ENCODE measurements around the gene ADM2. TPM values are rescaled to one million over a fixed set of nuclear protein-coding genes. Genes with fewer than 3 reads are reported as not detected.
"Not testable (repeated sequence)": the region's sequence is repeated elsewhere in the genome, so short reads cannot be mapped to it uniquely, and the experiment has no call there.

ADM2 gene
- total RNA-seq, 1 donor from 2014 or later: 37.6 TPM

DNA sequence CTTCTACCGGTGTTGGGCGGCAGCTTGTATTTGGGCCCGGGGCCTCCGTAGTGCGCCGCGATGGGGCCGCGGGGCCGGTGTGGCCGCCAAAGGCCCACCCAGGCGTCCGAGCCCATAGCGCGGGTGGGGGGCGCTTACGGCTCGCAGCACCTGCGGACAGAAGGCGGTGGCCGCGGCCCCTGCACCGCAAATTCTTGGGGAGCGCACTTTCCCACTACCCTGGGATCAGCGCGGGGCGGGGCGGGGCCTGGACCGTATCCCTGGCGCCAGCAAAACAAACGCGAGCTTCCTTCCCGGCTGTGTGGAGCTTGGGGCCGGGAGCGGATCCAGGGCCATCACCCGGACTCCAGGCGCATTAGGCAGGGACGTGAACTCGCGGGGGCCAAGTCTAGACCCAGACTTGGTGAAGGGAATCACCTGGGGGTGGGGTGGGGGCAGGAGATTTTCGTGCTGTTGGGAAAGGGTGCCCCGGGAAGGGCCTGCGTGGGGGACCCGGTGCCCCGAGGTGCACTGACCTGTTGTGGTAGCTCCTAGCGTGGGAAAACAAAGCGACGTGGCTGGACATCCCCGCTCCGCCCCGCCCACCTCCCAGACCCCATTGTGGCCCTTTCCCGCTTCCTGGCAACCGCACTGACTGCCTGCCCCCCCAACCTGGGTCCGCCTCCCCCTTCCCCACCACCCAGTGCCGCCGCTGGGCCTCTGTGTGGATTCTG, 50.8 kb downstream of the ADM2 start:
- peak overlapping the region; percentile 55 for H3K4me3 Mint-ChIP-seq (ENCODE audit: unreplicated experiment)
- peaks cover 12% of the 10 kb centered on the region for H3K9me3 Mint-ChIP-seq (ENCODE audit: unreplicated experiment)
- H3K27ac Mint-ChIP-seq (ENCODE audit: unreplicated experiment): no peak overlapping the region
- peaks cover 6% of the 10 kb centered on the region for H3K4me1 Mint-ChIP-seq (ENCODE audit: low read depth, unreplicated experiment)
- H3K27me3 Mint-ChIP-seq (ENCODE audit: unreplicated experiment): peaks cover 23% of the 10 kb centered on the region
- peak; percentile 70 for DNase-seq
- TF ChIP-seq, protein P1, sequence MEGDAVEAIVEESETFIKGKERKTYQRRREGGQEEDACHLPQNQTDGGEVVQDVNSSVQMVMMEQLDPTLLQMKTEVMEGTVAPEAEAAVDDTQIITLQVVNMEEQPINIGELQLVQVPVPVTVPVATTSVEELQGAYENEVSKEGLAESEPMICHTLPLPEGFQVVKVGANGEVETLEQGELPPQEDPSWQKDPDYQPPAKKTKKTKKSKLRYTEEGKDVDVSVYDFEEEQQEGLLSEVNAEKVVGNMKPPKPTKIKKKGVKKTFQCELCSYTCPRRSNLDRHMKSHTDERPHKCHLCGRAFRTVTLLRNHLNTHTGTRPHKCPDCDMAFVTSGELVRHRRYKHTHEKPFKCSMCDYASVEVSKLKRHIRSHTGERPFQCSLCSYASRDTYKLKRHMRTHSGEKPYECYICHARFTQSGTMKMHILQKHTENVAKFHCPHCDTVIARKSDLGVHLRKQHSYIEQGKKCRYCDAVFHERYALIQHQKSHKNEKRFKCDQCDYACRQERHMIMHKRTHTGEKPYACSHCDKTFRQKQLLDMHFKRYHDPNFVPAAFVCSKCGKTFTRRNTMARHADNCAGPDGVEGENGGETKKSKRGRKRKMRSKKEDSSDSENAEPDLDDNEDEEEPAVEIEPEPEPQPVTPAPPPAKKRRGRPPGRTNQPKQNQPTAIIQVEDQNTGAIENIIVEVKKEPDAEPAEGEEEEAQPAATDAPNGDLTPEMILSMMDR (IDR thresholded peaks at IDR 0.05; ENCODE audit: partially characterized antibody, unreplicated experiment): no peak
- H3K36me3 Mint-ChIP-seq (ENCODE audit: unreplicated experiment): no peaks in the 10 kb centered on the region

DNA sequence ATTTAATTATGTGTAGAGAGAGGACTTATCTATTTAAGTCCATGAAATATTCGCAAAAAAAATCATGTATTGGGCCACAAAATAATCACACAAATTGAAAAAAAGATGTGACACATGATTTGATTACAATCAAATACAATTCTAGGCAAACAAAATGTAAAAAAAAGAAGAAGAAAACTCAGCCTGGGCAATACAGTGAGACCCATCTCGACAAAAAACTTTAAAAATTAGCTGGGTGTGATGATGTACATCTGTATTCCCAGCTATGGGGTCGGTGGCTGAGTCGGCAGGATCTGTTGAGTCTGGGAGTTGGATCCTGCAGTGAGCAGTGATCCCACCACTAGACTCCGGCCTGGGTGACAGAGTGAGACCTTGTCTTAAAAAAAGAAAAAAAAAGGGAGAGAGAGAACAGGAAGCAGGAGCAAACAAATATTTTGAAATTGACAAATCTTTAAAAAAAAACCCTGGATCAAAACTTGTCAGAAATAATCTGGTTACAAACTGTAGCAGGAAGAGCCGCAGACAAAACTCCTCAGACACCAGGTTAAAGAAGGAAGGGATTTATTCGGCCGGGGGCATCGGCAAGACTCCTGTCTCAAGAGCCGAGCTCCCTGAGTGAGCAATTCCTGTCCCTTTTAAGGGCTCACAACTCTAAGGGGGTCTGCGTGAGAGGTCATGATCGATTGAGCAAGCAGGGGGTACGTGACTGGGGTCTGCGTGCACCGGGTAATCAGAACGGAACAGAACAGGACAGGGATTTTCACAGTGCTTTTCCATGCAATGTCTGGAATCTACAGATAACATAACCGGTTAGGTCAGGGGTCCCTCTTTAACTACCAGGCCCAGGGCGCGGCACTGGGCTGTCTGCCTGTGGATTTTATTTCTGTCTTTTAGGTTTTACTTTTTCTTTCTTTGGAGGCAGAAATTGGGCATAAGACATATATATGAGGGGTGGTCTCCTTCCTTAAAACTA, 51.8 kb downstream of the ADM2 start:
- no peak for DNase-seq
- H3K36me3 Mint-ChIP-seq (ENCODE audit: unreplicated experiment): no peaks in the 10 kb centered on the region
- peaks cover 7% of the 10 kb centered on the region for H3K9me3 Mint-ChIP-seq (ENCODE audit: unreplicated experiment)
- H3K4me3 Mint-ChIP-seq (ENCODE audit: unreplicated experiment): peak overlapping the region; percentile 25
- H3K27me3 Mint-ChIP-seq (ENCODE audit: unreplicated experiment): peaks cover 13% of the 10 kb centered on the region
- TF ChIP-seq, protein P1 (IDR thresholded peaks at IDR 0.05; ENCODE audit: partially characterized antibody, unreplicated experiment): no peak
- H3K4me1 Mint-ChIP-seq (ENCODE audit: low read depth, unreplicated experiment): peaks cover 1% of the 10 kb centered on the region
- H3K27ac Mint-ChIP-seq (ENCODE audit: unreplicated experiment): no peak overlapping the region

DNA sequence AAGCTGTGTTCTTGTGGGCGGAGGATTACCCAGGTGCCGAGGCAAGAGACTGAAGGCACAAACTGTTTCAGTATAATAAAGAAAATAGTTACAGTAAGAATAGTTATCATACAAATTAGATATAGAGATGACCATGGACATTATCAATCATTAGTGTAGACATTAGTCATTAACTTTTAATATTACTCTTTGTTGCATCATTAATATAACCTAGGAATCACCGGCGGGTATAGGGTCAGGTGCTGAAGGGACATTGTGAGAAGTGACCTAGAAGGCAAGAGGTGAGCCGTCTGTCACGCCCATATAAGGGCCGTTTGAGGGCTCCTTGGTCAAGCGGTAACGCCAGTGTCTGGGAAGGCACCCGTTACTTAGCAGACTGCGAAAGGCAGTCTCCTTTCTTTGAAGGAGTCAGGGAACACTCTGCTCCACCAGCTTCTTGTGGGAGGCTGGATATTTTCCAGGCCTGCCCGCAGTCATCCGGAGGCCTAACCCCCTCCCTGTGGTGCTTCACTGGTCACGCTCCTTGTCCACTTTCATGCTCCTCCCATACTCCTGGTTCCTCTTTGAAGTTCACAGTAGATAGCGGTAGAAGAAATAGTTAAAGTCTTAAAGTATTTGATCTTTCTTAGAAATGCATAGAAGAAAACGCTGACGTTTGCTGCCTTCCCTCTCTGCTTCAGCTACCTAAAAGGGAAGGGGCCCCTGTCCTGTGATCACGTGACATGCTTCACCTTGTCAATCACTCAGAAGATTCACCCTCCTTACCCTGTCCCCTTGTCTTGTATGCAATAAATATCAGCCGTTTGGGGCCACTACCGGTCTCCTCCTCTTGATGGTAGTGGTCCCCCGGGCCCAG, 52.7 kb downstream of the ADM2 start:
- DNase-seq; H3K36me3 Mint-ChIP-seq (ENCODE audit: unreplicated experiment); H3K4me3 Mint-ChIP-seq (ENCODE audit: unreplicated experiment); H3K9me3 Mint-ChIP-seq (ENCODE audit: unreplicated experiment); H3K4me1 Mint-ChIP-seq (ENCODE audit: low read depth, unreplicated experiment); H3K27ac Mint-ChIP-seq (ENCODE audit: unreplicated experiment): not testable (repeated sequence)
- H3K27me3 Mint-ChIP-seq (ENCODE audit: unreplicated experiment): peaks cover 10% of the 10 kb centered on the region

DNA sequence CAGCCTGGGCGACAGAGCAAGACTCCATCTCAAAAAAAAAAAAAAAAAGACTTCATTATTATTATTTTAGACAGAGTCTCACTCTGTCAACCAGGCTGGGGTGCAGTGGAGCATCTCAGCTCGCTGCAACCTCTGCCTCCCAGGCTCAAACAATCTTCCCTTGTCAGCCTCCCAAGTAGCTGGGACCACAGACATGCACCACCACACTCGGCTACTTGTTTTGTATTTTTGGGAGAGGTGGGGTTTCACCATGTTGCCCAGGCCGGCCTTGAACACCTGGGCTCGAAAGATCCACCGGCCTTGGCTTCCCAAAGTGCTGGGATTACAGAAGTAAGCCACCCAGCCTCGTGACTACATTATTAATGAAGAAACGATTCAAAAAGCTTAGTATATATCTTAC, 53.8 kb downstream of the ADM2 start:
- H3K4me3 Mint-ChIP-seq (ENCODE audit: unreplicated experiment): no peak overlapping the region
- peaks cover 2% of the 10 kb centered on the region for H3K9me3 Mint-ChIP-seq (ENCODE audit: unreplicated experiment)
- DNase-seq: no peak
- no peak overlapping the region for H3K27ac Mint-ChIP-seq (ENCODE audit: unreplicated experiment)
- H3K4me1 Mint-ChIP-seq (ENCODE audit: low read depth, unreplicated experiment): no peaks in the 10 kb centered on the region
- no peaks in the 10 kb centered on the region for H3K36me3 Mint-ChIP-seq (ENCODE audit: unreplicated experiment)
- H3K27me3 Mint-ChIP-seq (ENCODE audit: unreplicated experiment): peaks cover 10% of the 10 kb centered on the region
- TF ChIP-seq, protein P1 (IDR thresholded peaks at IDR 0.05; ENCODE audit: partially characterized antibody, unreplicated experiment): no peak

Other genes with a start within 250 kb of the ADM2 start
- 51.0 TPM for gene TUBGCP6, start 236.5 kb upstream of the ADM2 start, total RNA-seq (ENCODE audit: unreplicated experiment)
- 88.2 TPM for gene HDAC10, start 230.3 kb upstream of the ADM2 start, total RNA-seq (ENCODE audit: unreplicated experiment)
- 88.5 TPM for gene MAPK12, start 219.9 kb upstream of the ADM2 start, total RNA-seq (ENCODE audit: unreplicated experiment)
- gene MAPK11, start 211.2 kb upstream of the ADM2 start, total RNA-seq (ENCODE audit: unreplicated experiment): 131 TPM
- 95.2 TPM for gene PLXNB2, start 173.9 kb upstream of the ADM2 start, total RNA-seq (ENCODE audit: unreplicated experiment)
- gene DENND6B, start 154.5 kb upstream of the ADM2 start, total RNA-seq (ENCODE audit: unreplicated experiment): 32.1 TPM
- gene PPP6R2, start 138.2 kb upstream of the ADM2 start, total RNA-seq (ENCODE audit: unreplicated experiment): 122 TPM
- gene SBF1, start 6.5 kb upstream of the ADM2 start, total RNA-seq (ENCODE audit: unreplicated experiment): 206 TPM
- 4.0 TPM for gene MIOX, start 5.3 kb downstream of the ADM2 start, total RNA-seq (ENCODE audit: unreplicated experiment)
- gene LMF2, start 26.2 kb downstream of the ADM2 start, total RNA-seq (ENCODE audit: unreplicated experiment): 62.2 TPM
- gene NCAPH2, start 26.7 kb downstream of the ADM2 start, total RNA-seq (ENCODE audit: unreplicated experiment): 52.9 TPM
- gene SCO2, start 44.1 kb downstream of the ADM2 start, total RNA-seq (ENCODE audit: unreplicated experiment): 4.8 TPM
- 1.2 TPM for gene TYMP, start 48.5 kb downstream of the ADM2 start, total RNA-seq (ENCODE audit: unreplicated experiment)
- gene KLHDC7B, start 64.4 kb downstream of the ADM2 start, total RNA-seq (ENCODE audit: unreplicated experiment): 0.12 TPM
- gene SYCE3, start 81.4 kb downstream of the ADM2 start, total RNA-seq (ENCODE audit: unreplicated experiment): not detected
- 118 TPM for gene CPT1B, start 96.9 kb downstream of the ADM2 start, total RNA-seq (ENCODE audit: unreplicated experiment)
- 147 TPM for gene CHKB, start 101.3 kb downstream of the ADM2 start, total RNA-seq (ENCODE audit: unreplicated experiment)
- 143 TPM for gene MAPK8IP2, start 119.2 kb downstream of the ADM2 start, total RNA-seq (ENCODE audit: unreplicated experiment)
- 65.7 TPM for gene ARSA, start 146.6 kb downstream of the ADM2 start, total RNA-seq (ENCODE audit: unreplicated experiment)
- 20.4 TPM for gene SHANK3, start 191.3 kb downstream of the ADM2 start, total RNA-seq (ENCODE audit: unreplicated experiment)

All from glutamatergic neuron (in vitro differentiated cells).